Suprapubic skin (tissue), 4 donors: ENCODE measurements around the gene FER.
"Not testable (repeated sequence)": the region's sequence is repeated elsewhere in the genome, so short reads cannot be mapped to it uniquely, and the experiment has no call there.

Experiments
- POLR2A ChIP-seq, 2 donors: fragments of 450-650 bp; IDR thresholded peaks; one replicate each; pipeline ENCODE4 v1.6.1; 2017; ENCODE audit warnings: antibody characterized with exemption in 2 of 2, mild to moderate bottlenecking in 2 of 2, moderate library complexity in 2 of 2
- POLR2AphosphoS5 ChIP-seq, 3 donors: sonication (generic); formaldehyde crosslinking; IDR thresholded peaks; one replicate each; pipeline ENCODE4 v1.6.1; 2017; ENCODE audit warnings: antibody characterized with exemption in 3 of 3
- TF ChIP-seq, protein P1 (sequence below), 2 donors: fragments of 200-600 bp in 1 of 2; fragments of 450-650 bp in 1 of 2; sonication (generic) in 1 of 2; IDR thresholded peaks; one replicate each; pipeline ENCODE4 v1.5.1; 2016 to 2019; ENCODE audit warnings: antibody characterized with exemption in 2 of 2, mild to moderate bottlenecking in 1 of 2, moderate library complexity in 1 of 2

DNA sequence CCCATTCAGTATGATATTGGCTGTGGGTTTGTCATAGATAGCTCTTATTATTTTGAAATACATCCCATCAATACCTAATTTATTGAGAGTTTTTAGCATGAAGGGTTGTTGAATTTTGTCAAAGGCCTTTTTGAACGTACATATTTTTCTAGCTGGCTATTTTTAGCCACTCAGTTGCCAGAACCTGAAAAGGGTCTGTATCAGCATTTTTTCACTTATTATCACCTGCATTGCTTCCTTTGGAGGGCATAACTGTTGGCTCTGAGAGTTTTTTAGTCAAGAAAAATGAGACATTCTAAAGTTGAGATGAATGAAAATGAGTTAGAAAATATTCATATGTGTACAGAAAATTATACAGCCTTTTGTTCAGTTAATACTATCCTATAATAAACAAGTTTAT, 278.0 kb downstream of the FER start:
- TF ChIP-seq POLR2A, POLR2AphosphoS5 (IDR thresholded peaks at IDR 0.05): not testable (repeated sequence)
- TF ChIP-seq, protein P1, sequence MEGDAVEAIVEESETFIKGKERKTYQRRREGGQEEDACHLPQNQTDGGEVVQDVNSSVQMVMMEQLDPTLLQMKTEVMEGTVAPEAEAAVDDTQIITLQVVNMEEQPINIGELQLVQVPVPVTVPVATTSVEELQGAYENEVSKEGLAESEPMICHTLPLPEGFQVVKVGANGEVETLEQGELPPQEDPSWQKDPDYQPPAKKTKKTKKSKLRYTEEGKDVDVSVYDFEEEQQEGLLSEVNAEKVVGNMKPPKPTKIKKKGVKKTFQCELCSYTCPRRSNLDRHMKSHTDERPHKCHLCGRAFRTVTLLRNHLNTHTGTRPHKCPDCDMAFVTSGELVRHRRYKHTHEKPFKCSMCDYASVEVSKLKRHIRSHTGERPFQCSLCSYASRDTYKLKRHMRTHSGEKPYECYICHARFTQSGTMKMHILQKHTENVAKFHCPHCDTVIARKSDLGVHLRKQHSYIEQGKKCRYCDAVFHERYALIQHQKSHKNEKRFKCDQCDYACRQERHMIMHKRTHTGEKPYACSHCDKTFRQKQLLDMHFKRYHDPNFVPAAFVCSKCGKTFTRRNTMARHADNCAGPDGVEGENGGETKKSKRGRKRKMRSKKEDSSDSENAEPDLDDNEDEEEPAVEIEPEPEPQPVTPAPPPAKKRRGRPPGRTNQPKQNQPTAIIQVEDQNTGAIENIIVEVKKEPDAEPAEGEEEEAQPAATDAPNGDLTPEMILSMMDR (IDR thresholded peaks at IDR 0.05), result not testable (repeated sequence)
